HFFc6 (cell line): ENCODE results near the gene PRC1. TPM values are rescaled to one million over a fixed set of nuclear protein-coding genes. Genes with fewer than 3 reads are reported as not detected.

Experiments used
- DNase-seq: peaks from one replicate; pipeline ENCODE4 v3.0.0-alpha.2; 2018
- H3K27ac Mint-ChIP-seq: 2 replicates; pipeline ENCODE4 v1.8.0; 2020; ENCODE audit warnings: mild to moderate bottlenecking, mixed read lengths
- H3K27me3 Mint-ChIP-seq: 2 replicates; pipeline ENCODE4 v1.8.0; 2021; ENCODE audit warnings: mild to moderate bottlenecking, moderate library complexity, mixed read lengths; ENCODE audit not compliant: insufficient read depth
- H3K36me3 Mint-ChIP-seq: 2 replicates; pipeline ENCODE4 v1.8.0; 2021; ENCODE audit warnings: low read depth, mixed read lengths
- H3K4me1 Mint-ChIP-seq: 2 replicates; pipeline ENCODE4 v1.8.0; 2020; ENCODE audit warnings: low read depth, mixed read lengths
- H3K4me3 Mint-ChIP-seq: 2 replicates; pipeline ENCODE4 v1.8.0; 2020; ENCODE audit warnings: mild to moderate bottlenecking, moderate library complexity, mixed read lengths
- H3K9me3 Mint-ChIP-seq: 2 replicates; pipeline ENCODE4 v1.8.0; 2020; ENCODE audit warnings: mild to moderate bottlenecking, mixed read lengths
- CTCF ChIP-seq: fragments of 200-600 bp; sonication (generic); IDR thresholded peaks from 2 replicates; pipeline ENCODE4 v1.5.0; 2021; ENCODE audit warnings: antibody characterized with exemption, mild to moderate bottlenecking
- long read RNA-seq: library from polyadenylated mRNA; unstranded; transcript quantifications from one replicate; pipeline ENCODE4 v2.0.0, GENCODE V29; 2019
- total RNA-seq, 6 experiments: library from RNA; stranded (reverse); fragmentation: NEBNext Ultra II Directional; extraction: Animal tissue kit (Norgen Biotek cat#: 25700); gene quantifications; 2 replicates in 1 of 6; 3 replicates in 5 of 6; pipeline ENCODE4 v1.2.3, GENCODE V29; 2021

PRC1 gene
- total RNA-seq = 100 to 1,000 TPM in 5 of 6 experiments, 10 to 100 TPM in 1; 85.5 to 210 (median 189) TPM
- long read RNA-seq, full-length matches to known transcripts = 20 of 63 reads
- long read RNA-seq, partial matches to known transcripts = 20 of 63 reads
- long read RNA-seq, other reads (novel, unspliced or antisense) = 23 of 63 reads

- Mint-ChIP-seq H3K27me3 (peaks cover 2% of the 10 kb centered on the region), H3K36me3 (peaks cover 19% of the 10 kb centered on the region), H3K4me1 (peaks cover 30% of the 10 kb centered on the region), H3K27ac (peak within 1 kb of the TSS; percentile 100), H3K9me3 (no peaks in the 10 kb centered on the region), H3K4me3 (peak within 1 kb of the TSS; percentile 98)
- peak; percentile 98 for DNase-seq
- TF ChIP-seq CTCF = no peak
Observed at GRCh38 chr15:90994417-90995311, at the start of gene PRC1. PRC1 (minus strand) TSS chr15:90994535; CDS start chr15:90994417, 118 bp downstream.

- no peak for DNase-seq
- Mint-ChIP-seq H3K27me3 (peaks cover 6% of the 10 kb centered on the region), H3K36me3 (no peaks in the 10 kb centered on the region), H3K27ac (no peak overlapping the region), H3K4me1 (peaks cover 17% of the 10 kb centered on the region; the same call in 1 of the 2 replicates), H3K4me3 (no peak overlapping the region), H3K9me3 (no peaks in the 10 kb centered on the region)
- TF ChIP-seq CTCF = no peak
Observed at GRCh38 chr15:91043202-91043874, 49.0 kb upstream of the PRC1 start.

GRCh38 chr15:91040856-91041255 is 46.5 kb upstream of the PRC1 start:
- peaks cover 20% of the 10 kb centered on the region for H3K27me3 Mint-ChIP-seq
- H3K9me3 Mint-ChIP-seq = no peaks in the 10 kb centered on the region
- DNase-seq = no peak
- H3K36me3 Mint-ChIP-seq = no peaks in the 10 kb centered on the region
- no peak overlapping the region for H3K4me3 Mint-ChIP-seq
- TF ChIP-seq CTCF = no peak
- 0 out of 2 replicates have a peak, but pooled peaks cover 7% of the 10 kb centered on the region for H3K4me1 Mint-ChIP-seq
- H3K27ac Mint-ChIP-seq = no peak overlapping the region

GRCh38 chr15:91039996-91040395 is 45.7 kb upstream of the PRC1 start:
- H3K27ac Mint-ChIP-seq = no peak overlapping the region
- H3K36me3 Mint-ChIP-seq = no peaks in the 10 kb centered on the region
- no peak overlapping the region for H3K4me3 Mint-ChIP-seq
- TF ChIP-seq CTCF = no peak
- peaks cover 27% of the 10 kb centered on the region for H3K27me3 Mint-ChIP-seq
- H3K9me3 Mint-ChIP-seq = no peaks in the 10 kb centered on the region
- no peak for DNase-seq
- H3K4me1 Mint-ChIP-seq = 0 out of 2 replicates have a peak, but pooled peaks cover 7% of the 10 kb centered on the region

GRCh38 chr15:91032919-91033803 is 38.8 kb upstream of the PRC1 start:
- H3K4me1 Mint-ChIP-seq = no peaks in the 10 kb centered on the region
- H3K27me3 Mint-ChIP-seq = peaks cover 41% of the 10 kb centered on the region
- TF ChIP-seq CTCF = peak; percentile 71
- H3K9me3 Mint-ChIP-seq = no peaks in the 10 kb centered on the region
- no peaks in the 10 kb centered on the region for H3K36me3 Mint-ChIP-seq
- no peak for DNase-seq
- no peak overlapping the region for H3K27ac Mint-ChIP-seq
- no peak overlapping the region for H3K4me3 Mint-ChIP-seq
